HEK293 (cell line): ENCODE measurements around the gene ZCCHC2.

Source experiments
- ATF2 ChIP-seq: fragments of 450-650 bp; formaldehyde crosslinking; IDR thresholded peaks from 2 replicates; pipeline ENCODE4 v1.5.1; 2016; ENCODE audit warnings: missing biosample characterization, missing genetic modification characterization, low read depth
- CTCF ChIP-seq: fragments of 450-650 bp; formaldehyde crosslinking; IDR thresholded peaks from 2 replicates; pipeline ENCODE4 v1.5.1; 2016; ENCODE audit warnings: missing biosample characterization, missing genetic modification characterization
- KLF9 ChIP-seq: fragments of 450-650 bp; formaldehyde crosslinking; IDR thresholded peaks from 2 replicates; pipeline ENCODE4 v1.5.1; 2016; ENCODE audit warnings: missing biosample characterization, missing genetic modification characterization, low read depth
- PRDM10 ChIP-seq: fragments of 450-650 bp; formaldehyde crosslinking; IDR thresholded peaks from 2 replicates; pipeline ENCODE4 v1.5.1; 2016; ENCODE audit warnings: missing biosample characterization, missing genetic modification characterization
- ZBTB17 ChIP-seq: fragments of 450-650 bp; formaldehyde crosslinking; IDR thresholded peaks from 2 replicates; pipeline ENCODE4 v1.5.1; 2016; ENCODE audit warnings: missing biosample characterization, missing genetic modification characterization
- ZNF174 ChIP-seq: fragments of 450-650 bp; formaldehyde crosslinking; IDR thresholded peaks from 2 replicates; pipeline ENCODE4 v1.5.0; 2017; ENCODE audit warnings: missing biosample characterization, mild to moderate bottlenecking, missing genetic modification characterization
- ZNF223 ChIP-seq: fragments of 450-650 bp; formaldehyde crosslinking; IDR thresholded peaks from 2 replicates; pipeline ENCODE4 v1.5.1; 2016; ENCODE audit warnings: missing biosample characterization, missing genetic modification characterization
- ZNF274 ChIP-seq, 2 experiments: fragments of 200-500 bp in 1 of 2; fragments of 450-650 bp in 1 of 2; sonication (Bioruptor generic) in 1 of 2; formaldehyde crosslinking in 1 of 2; IDR thresholded peaks; 2 replicates each; pipeline versions ENCODE4 v1.5.1 to v1.6.1; 2014 to 2016; ENCODE audit warnings: borderline replicate concordance in 1 of 2, inconsistent platforms in 1 of 2, low read length in 1 of 2, missing biosample characterization in 1 of 2, missing genetic modification characterization in 1 of 2

GRCh38 chr18:62554061-62554815 lies 31.4 kb downstream of the ZCCHC2 start:
- TF ChIP-seq ATF2 (tag by site-specific recombination) (no peak), KLF9 (tag by site-specific recombination) (no peak), CTCF (no peak), PRDM10 (no peak), ZBTB17 (tag by site-specific recombination) (no peak), ZNF274 (IDR thresholded peaks at IDR 0.05; ENCODE audit: low read length) (no peak), ZNF274 (tag by site-specific recombination; IDR thresholded peaks at IDR 0.05; ENCODE audit: borderline replicate concordance) (no peak), ZNF223 (tag by site-specific recombination) (no peak), ZNF174 (no peak)
